Astrocyte of the cerebellum (primary cell): Measurements from ENCODE around the gene SIGLEC14.
A peak's percentile ranks its signal among the peaks of the same experiment; 100 is the strongest.

Experiments used
- DNase-seq: peaks from one replicate; pipeline ENCODE4 v3.0.0-alpha.2; 2011; ENCODE audit warnings: low read depth
- H3K4me3 ChIP-seq: 2 replicates; pipeline ENCODE4 v1.5.1; 2011; ENCODE audit warnings: mild to moderate bottlenecking, low read depth, low read length, moderate library complexity
- CTCF ChIP-seq: IDR thresholded peaks from 2 replicates; pipeline ENCODE4 v1.5.1; 2012; ENCODE audit warnings: low read length, low read depth, moderate library complexity, mild to moderate bottlenecking; ENCODE audit errors: missing control alignments
- in situ Hi-C: cut with HindIII; loops from 2 replicates; pipeline ENCODE4 v1.10.0; 2017; ENCODE audit warnings: low sequenced_read_pairs

The SIGLEC14 gene

DNA sequence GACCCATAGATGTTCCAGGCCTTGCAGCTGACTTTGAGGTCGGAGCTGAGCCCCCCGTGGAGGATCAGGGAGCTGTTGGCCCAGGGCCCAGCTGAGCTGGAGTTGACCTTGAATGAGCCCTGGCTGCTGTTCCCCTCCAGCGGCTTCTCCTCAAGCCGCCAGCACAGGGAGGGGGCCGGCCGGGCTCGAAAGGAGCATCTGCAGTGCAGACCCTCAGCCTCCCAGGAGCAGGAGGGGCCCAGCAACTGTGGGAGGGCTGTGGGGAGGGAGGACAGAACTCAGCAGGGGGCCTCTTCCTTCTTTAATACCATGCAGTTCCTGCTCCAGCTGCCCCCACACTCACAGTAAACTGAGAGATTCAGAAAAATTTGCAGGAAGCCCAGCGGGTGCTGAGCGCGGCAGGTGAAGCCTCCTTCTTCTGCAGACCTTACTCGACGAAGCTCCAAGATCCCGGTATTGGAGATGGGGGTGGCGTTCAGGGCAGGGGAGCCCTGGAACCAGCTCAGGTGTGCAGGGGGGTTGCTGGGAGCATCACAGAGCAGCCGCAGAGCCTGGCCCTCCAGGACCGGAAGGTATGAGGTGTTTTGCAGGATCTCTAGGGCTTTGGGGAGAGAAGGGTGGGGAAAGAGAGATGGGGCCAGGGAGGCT lies 19.0 kb downstream of the SIGLEC14 start:
- TF ChIP-seq CTCF, result no peak
- no peak overlapping the region for H3K4me3 ChIP-seq
- DNase-seq, result no peak
- in situ Hi-C loops, result no loop called here

- no peak for DNase-seq
- H3K4me3 ChIP-seq, result no peak overlapping the region
- no peak for TF ChIP-seq CTCF
- in situ Hi-C loops, result no loop called here
Observed at GRCh38 chr19:51626675-51627074, 19.9 kb downstream of the SIGLEC14 start.

DNA sequence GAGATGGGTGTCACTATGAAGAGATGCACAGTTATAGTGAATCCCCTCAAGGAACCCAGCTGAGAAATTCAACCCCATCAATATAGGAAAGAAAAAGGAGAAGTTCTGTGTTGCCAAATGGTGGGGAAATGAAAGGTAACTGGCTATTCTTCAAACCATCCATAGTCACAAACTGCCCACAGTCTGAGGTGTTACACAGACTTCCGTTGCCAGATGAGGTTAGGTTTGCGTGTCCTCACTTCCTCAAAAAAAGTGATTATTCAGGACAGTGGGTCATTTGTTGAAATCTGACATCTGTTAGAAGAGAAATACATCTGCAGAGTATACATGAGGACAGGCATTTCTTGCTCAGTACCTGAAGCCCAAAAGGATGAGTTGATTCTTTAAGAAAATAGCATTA lies 25.4 kb downstream of the SIGLEC14 start:
- in situ Hi-C loops, result no loop called here
- no peak overlapping the region for H3K4me3 ChIP-seq
- no peak for DNase-seq
- TF ChIP-seq CTCF, result no peak

DNA sequence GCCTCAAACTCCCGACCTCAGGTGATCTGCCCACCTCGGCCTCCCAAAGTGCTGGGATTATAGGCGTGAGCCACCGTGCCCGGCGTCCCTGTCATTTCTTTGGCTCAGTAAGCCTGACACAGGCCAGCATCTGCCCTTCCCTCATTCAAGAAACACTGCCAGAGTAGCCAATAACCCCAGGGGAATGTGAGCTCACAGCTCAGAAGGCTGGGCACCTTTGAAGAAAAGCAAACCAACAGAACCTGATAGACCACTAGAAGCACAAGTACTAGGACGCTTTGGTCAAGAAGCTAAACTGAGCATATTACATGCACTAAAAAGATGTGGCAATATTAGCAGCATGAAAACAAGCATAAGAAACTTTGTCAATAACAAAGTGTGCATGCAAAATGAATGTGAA lies 30.6 kb downstream of the SIGLEC14 start:
- DNase-seq, result no peak
- TF ChIP-seq CTCF, result no peak
- H3K4me3 ChIP-seq, result no peak overlapping the region
- in situ Hi-C loops, result no loop called here

DNA sequence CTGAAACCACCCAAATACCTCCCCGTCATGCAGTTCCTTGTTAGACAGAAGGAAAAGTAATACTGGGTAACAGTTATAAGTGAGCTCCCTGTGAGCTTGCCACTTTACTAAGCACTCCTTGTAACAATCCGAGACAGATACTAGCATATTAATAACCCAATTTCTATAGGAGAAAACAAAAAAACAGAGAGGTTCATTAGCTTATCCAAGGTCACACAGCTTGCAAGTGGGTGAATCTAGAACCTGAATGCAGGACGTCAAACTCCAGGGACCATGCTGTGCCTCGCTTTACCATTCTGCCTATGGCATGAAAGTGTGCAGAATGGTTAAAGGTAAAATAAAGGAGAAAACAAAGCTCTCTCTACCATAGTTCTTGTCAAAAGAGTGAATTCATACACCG lies 31.8 kb downstream of the SIGLEC14 start:
- no peak for DNase-seq

DNA sequence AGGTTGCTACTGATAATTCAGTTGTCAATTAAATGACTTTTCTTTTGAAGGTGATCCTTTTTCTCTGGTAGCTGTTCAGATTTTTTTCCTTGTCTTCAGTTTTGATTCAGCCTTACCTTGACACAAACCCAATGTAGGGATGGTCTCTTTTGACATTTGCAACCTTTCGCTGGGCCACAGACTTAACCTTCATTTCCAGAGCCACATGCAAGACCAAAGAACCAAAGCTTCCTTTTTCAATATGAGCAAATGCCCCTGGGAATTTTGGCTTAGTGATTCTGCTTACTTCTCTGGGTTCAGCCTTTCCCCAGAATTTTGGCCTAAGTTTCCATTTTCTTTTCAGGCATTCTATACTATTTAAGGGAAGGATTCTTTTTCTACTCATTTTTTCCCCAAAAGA lies 36.0 kb downstream of the SIGLEC14 start:
- in situ Hi-C loops, result no loop called here
- DNase-seq, result no peak
- H3K4me3 ChIP-seq, result no peak overlapping the region
- TF ChIP-seq CTCF, result no peak

More for the DNA sequence above, 31.8 kb downstream of the SIGLEC14 start:
- in situ Hi-C loops, result no loop called here
- no peak overlapping the region for H3K4me3 ChIP-seq
- no peak for TF ChIP-seq CTCF

DNA sequence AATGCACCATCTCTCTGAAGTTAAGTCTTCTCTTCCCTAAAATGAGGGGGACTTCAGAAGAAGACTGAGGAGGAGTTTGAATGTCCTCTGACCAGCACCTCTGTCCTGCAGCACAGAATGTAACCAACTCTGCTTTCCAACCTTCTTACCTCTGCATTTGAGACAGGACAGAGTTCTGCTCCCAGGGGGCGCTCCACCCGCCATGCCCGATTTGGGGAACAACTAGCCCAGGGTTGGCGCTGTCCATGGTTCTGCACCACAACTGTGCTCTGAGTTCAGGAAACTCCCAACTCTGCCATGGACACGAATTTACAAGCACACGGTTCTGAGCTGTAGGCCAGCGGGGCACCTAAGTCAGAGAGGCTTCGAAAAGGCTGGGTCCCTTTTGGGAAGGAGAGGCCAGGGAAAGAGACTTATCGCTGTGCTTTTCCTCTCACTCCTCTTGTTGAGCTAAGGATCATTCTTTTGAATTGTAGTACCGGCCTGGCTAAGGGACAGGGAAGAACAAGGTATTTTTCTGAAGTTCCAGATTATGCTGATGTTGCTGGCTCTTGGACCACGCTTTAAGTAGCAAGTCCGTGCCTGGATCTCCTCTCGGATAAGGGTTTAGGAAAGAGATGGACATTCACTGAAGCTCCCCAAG lies 38.6 kb downstream of the SIGLEC14 start:
- peak; percentile 29 for DNase-seq
- TF ChIP-seq CTCF, result peak; percentile 53
- no peak overlapping the region for H3K4me3 ChIP-seq
- in situ Hi-C loops, result no loop called here
